HG03159 (cell line): ENCODE measurements around the gene MS4A5.
"Not testable (repeated sequence)": the region's sequence is repeated elsewhere in the genome, so short reads cannot be mapped to it uniquely, and the experiment has no call there.

ENCODE experiments used
- ATAC-seq: cut with Tn5 transposase; IDR thresholded peaks from one replicate; pipeline ENCODE4 v1.9.1; 2021; ENCODE audit warnings: mild to moderate bottlenecking, moderate library complexity; ENCODE audit not compliant: unreplicated experiment

The MS4A5 gene, protein sequence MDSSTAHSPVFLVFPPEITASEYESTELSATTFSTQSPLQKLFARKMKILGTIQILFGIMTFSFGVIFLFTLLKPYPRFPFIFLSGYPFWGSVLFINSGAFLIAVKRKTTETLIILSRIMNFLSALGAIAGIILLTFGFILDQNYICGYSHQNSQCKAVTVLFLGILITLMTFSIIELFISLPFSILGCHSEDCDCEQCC

DNA sequence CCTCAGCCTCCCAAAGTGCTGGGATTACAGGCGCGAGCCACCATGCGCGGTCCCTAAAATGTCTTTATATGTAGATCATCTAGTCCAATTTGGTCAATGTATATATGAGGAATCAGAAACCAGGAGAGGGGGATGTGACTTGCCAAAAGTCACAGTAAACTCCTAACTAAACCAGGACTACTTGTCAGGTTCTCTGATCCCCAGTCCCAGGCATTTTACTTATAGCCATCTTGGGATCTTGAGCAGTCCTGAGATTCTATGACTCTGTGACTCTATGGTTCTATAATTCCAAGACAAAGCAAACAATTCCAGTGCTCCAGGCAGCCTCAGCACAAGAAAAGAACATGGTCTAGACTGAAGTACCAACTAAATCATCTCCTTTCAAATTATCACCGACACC lies at the start of gene MS4A5:
Gene MS4A5, plus strand, starts transcription at position 301 of the 400 bp plus-strand sequence. CDS start 103 bp downstream, outside the sequence.
- ATAC-seq, result no peak

DNA sequence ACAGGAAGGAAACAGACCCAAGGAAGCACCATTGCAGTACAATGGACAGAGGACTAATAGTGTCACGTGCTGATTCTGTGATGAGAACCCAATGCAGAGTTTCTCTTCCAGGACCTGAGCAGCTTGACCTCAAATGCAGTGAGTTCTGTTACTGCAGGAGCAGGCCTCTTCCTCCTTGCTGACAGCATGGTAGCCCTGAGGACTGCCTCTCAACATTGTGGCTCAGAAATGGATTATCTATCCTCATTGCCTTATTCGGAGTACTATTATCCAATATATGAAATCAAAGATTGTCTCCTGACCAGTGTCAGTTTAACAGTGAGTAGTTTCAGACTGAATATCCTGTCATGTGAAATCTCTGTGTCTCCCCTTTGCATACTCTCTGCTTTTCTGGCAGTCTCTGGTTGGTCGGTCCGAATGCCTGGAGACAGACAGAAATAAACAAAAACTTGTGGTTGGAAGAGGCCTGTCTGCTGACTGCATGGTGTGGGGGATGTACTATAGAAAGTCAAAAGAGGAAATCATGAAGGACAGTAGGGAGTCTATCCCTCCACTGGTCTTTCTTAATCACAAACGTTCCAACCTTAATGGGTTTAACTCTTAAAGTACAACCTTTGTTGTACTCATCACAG lies 40.0 kb upstream of the MS4A5 start:
- ATAC-seq, result peak; percentile 89

DNA sequence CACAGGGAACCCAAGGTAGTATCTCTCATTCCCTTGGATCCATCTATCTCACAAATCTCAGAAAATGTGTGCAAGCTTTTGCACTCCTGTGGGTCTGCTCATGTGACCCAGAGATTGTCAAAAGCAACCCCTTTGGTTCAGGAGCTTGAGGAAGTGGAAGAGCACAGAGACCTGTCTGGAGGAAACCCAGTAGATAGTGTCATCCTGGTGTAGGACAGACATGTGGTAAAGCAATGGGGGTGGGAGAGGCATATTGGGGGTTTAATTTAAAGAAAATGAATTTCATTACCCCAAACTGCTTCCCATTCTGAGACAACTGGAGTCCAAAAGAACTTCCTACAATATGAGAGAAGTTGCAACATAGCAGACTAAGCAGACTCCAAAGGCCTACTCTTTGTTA lies 39.0 kb upstream of the MS4A5 start:
- no peak for ATAC-seq

DNA sequence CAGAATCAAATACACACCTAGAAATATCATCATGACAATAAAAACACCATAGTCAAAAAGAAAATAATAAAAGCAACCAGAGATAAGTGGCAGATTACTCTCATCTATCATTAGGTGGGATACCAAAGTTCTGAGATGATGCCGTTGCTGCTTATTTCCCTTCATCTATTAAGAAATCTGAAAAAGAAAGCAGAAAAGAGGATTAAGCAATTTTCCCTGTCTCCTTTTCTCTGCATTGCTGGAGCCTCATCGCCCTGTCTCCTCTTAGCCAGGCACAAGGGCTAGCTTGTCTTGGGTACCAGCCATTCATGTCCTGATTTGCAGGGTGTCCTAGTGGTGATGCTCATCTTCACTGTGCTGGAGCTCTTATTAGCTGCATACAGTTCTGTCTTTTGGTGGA lies 37.0 kb upstream of the MS4A5 start:
- ATAC-seq, result no peak

DNA sequence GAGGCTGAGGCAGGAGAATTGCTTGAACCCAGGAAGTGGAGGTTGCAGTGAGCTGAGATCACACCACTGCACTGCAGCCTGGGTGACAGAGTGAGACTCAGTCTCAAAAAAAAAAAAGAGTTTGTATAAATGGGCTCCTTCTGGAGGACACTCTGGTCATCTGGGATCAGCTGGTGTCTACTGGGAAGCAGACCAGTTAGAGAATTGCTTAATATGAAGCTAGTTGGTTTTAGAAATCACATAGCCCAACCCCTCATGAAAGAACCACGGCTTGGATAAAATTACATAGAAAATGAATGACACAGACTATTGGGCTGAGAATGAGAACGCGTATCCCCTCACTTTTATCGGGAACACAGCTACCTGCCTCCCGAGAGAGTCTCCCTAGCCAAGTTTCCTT lies 36.4 kb upstream of the MS4A5 start:
- no peak for ATAC-seq

DNA sequence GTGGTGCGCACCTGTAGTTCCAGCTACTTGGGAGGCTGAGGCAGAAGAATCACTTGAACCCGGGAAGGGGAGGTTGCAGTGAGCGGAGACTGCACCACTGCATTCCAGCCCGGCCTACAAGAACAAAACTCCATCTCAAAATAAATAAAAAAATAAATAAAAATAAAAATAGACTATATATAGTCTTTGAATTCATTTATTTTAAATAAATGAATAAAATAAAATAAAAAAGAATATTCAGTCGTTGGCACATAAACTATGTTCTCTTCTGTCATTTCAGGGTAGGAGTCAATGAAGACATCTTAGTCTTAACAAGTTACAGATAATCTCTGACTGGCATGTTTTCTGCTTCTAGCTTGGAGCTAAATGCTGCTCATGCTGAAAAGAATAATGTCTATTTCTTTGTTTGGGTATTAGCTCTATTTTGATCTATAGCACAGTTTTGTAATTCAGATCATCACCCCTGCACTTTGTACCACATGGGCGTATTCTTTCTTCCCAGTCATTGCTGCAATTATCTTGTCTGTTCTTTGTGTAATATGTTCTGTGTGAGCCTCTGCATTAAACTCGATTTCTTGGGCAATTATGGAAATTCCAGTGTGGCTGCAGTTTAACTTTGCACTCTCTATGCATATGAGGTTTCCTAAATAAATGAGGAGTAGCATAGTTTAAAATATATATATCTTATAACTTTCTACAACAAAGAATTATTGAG lies 34.5 kb upstream of the MS4A5 start:
- ATAC-seq, result no peak

DNA sequence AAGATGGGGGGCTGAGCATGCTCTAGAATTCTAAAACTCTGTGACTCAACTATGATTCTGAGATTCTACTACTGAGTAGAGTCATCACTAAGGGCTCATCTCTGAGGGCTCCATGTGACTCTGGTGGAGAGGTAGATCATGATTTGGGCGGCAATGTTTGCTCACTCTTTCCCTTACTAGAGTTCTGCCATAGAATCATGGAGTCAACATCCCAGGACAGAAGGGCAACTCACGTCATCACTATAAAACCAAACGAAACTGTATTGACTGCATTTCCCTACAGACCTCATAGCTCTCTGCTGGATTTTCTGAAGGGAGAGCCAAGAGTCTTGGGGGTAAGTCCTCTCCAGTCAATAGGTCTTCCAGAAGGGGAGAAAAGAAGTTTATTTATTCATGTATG lies 33.0 kb upstream of the MS4A5 start, which contains the start of gene MS4A14:
Gene MS4A14, plus strand, starts transcription at position 78 of the 400 bp plus-strand sequence. Its CDS starts 120 bp downstream, at position 198.
- peak; percentile 23 for ATAC-seq

DNA sequence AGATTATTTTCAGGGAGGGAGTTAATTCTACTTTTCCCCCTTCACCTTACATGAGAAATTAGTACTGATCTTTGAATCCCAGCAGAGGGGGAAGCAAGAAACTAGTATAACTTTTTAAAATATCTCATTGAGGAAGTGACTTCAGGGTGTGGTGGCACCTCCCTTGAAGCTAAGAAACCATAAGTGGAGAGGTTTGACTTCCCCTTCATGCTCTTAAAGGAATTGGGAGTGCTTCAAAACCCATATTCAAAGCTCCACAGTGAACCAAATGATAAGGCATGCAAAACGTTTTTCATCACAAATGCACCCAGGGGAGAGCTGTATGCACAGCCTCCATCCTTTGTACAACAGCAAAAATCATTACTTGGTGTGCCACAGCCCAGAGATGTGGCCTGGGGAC lies 32.6 kb upstream of the MS4A5 start:
- ATAC-seq, result peak; percentile 75

DNA sequence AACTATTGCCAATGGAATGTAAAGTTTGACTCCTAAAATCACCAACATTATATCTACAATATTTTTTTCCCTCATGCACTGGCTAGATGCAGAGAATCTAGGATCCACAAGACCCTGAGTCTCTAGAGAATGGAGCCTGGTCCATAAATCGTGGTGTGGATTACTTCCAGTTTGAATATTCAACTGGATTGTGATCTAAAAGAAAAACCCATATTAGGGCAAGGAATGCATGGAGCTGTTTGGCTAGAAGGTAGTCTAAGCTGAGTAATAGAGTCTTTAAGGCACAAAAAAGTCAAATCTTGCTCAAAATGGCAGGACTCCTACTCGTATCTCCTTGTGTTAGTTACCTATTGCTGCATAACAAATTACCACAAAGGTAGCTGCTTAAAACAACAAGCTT lies 9.4 kb upstream of the MS4A5 start:
- ATAC-seq, result no peak

DNA sequence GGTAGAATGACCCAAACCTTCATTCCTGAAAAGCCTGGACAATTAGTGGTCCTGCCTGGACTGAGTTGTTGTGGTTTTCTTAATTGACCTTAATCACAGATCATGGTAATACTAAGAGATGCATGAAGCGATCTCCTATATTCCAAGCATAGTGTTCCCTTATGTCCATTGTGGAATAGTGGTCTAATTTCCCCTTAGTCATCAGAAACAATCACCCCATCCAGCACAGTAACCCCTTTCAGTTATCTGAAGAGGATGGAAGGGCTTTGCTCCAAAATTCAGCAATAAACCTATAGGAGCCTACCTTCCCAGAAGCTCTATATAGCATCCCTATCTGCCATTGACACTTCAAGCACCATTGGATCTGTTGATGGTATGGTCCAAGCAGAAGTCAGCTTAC lies 6.8 kb upstream of the MS4A5 start:
- no peak for ATAC-seq

DNA sequence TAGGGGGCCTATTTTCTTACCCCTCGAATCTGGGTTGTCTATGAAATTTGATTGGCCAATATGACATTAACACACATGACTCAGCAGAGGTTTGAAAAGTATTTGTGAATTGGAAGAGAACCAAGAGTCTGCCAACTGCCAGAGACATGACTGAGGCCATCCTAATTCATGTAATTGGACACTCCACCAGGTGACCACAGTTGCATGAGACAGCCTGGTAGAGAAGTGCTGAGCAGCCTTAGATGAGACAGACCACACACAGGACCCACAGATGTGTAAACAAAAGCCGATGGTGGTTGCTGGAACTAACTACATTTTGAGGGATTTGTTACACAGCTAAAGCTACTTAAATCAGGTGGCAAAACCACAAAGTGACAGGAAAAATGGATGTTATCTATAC lies 855 bp upstream of the MS4A5 start:
- no peak for ATAC-seq

DNA sequence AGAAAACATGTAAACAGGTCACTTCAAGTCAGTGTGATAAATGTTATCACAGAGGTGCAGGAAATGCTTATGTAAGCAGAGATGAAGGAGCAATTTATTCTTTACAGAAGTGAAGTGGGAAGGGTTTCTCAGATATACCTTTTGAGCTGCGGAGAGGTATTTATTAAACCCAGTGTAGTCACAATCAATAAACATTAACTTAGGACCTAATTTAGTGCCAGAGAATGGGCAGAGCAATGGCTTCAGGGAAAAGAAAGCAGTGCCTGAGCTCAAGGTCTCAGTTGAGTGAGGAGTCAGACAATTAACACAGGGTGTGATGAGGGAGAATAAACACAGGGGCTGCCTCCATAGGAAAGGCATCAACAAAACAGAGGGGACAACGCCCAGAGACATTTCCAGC lies 1.9 kb downstream of the MS4A5 start:
- no peak for ATAC-seq

DNA sequence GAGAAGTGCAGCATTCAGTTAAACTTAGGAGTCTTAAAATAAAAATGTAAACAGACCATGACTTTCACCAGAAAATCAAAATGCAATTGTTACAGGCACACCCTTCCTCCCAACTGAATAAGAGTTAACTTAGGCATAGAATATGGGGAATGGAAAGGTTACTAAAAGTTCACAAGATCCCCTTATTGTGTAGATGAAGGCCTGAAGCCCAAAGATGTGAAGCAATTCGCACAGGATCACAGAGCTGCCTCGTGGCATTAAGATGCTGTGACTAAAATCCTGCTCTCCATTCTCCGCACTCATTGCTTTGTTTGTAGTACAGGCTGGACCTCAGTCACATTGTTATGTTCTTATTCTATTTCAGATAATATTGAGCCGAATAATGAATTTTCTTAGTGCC lies 4.0 kb downstream of the MS4A5 start:
- no peak for ATAC-seq

DNA sequence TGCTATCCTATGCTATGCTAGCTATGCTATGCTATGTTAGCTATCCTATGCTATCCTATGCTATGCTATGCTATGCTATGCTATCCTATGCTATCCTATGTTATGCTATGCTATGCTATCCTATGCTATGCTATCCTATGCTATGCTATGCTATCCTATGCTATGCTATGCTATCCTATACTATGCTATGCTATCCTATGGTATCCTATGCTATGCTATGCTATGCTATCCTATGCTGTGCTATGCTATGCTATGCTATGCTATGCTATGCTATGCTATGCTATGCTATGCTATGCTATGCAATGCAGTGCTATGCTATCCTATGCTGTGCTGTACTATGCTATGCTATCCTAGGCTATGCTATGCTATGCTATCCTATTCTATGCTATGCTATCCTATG lies 17.7 kb downstream of the MS4A5 start:
- ATAC-seq, result no peak

DNA sequence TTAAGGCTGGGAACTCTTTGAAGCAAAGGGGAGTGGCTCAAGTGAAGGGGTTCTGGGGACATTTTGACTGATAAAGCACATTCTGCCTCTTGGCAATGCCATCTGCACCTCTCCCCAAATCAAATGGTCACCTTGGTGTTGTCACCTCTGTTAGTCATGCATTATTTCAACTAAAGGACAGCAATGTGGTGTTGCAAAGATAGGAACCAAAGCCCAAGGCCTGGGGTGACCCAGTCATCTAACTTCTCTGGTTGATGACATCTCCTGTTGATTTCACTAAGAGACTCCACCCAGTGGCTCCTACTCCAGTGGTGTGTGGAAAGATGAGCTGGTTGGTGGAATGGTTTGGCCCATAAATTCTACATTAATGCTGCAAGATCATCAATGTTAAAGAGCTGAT lies 18.5 kb downstream of the MS4A5 start:
- ATAC-seq, result no peak

DNA sequence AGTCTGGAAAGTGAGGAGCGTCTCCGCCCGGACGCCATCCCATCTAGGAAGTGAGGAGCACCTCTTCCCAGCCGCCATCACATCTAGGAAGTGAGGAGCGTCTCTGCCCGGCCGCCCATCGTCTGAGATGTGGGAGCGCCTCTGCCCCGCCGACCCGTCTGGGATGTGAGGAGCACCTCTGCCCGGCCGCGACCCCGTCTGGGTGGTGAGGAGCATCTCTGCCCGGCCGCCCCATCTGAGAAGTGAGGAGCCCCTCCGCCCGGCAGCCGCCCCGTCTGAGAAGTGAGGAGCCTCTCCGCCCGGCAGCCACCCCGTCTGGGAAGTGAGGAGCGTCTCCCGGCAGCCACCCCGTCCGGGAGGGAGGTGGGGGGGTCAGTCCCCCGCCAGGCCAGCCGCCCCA lies 21.8 kb downstream of the MS4A5 start:
- ATAC-seq, result not testable (repeated sequence)

DNA sequence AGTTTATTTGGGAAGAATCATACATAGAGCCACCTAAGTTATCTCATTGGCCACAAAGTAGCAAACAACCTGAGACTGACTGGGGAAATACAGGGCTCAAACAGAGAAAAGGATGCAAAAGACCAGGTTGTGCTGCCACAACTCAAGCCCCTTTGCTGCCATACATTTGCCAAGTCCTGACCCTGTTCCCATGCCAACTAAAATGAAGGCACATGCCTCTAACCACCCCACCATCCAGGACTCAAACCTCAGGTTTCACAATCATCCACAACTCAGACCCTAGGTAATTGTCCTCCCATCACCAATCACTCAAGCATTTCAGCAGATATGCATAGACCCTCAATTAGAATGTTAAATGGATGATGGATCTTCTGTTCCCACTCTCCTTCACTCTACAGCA lies 24.8 kb downstream of the MS4A5 start:
- ATAC-seq, result no peak

DNA sequence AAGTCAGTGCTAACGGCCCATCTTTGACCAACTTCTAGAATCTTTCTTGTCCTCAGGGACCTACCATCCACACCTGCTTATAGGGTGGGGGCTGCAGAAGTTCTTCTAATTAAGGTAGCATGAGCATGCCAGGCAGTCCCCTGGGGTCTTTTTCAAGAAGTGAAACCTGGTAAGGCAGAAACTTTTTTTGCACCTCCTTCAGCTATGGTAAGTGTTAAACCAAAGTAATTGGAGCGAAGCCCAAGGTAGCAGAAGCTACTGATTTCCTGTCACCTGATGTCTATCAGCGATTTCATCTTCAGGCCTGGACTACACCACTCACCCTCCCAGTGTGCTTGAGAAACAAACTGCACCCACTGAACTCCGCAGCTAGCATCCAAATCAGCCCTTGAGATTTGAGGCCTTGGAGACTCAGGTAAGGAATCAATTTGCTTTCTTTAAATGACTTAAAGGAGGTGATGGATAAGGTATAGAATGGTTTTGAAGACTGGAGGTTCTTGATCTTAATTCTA lies 26.2 kb downstream of the MS4A5 start, which contains the start of gene MS4A1:
Gene MS4A1, plus strand, starts transcription at position 317 of the 512 bp plus-strand sequence. CDS start 6,528 bp downstream, outside the sequence.
- peak; percentile 89 for ATAC-seq

DNA sequence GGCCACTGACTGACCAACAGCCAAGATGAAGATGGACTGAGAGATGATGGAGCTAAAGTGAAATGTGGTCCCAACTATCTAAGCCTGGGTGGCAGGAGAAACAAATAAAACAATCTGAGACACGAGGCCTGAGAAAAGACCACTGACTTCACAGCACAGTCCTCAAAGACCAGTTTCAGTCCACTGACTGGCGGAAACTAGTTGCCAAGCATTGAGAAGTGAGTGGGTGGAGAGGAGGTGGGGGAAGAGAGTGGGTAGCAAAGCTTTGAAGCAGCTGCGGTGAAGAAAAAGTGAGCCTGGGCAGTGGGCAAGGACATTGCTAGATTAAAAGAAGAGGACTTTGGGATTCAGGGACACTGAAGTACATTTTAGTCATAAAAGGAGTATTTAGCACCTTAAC lies 28.2 kb downstream of the MS4A5 start:
- peak; percentile 30 for ATAC-seq

DNA sequence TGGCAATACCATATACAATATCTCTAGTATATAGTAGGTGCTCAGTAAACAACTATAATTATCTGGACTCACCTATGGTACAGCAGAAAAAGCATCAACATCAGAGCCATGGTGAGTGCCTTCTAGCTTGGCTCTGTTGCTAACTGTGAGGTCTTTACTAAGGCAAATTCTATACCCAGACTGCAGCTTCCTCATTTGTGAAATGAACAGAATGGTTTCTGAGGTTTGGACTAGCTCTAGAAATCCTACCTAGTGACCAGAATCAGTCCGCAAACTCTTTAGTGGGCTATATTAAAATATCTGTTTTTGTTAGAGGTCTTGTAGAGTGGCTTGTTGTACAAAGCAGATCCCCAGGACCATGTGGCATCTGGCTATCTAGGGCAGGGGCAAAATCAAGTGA lies 30.0 kb downstream of the MS4A5 start:
- ATAC-seq, result peak; percentile 22

DNA sequence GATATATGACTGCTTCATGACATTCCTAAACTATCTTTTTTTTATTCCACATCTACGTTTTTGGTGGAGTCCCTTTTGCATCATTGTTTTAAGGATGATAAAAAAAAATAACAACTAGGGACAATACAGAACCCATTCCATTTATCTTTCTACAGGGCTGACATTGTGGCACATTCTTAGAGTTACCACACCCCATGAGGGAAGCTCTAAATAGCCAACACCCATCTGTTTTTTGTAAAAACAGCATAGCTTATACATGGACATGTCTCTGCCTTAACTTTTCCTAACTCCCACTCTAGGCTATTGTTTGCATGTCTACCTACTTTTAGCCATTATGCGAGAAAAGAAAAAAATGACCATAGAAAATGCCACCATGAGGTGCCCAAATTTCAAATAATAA lies 39.5 kb downstream of the MS4A5 start:
- ATAC-seq, result no peak

DNA sequence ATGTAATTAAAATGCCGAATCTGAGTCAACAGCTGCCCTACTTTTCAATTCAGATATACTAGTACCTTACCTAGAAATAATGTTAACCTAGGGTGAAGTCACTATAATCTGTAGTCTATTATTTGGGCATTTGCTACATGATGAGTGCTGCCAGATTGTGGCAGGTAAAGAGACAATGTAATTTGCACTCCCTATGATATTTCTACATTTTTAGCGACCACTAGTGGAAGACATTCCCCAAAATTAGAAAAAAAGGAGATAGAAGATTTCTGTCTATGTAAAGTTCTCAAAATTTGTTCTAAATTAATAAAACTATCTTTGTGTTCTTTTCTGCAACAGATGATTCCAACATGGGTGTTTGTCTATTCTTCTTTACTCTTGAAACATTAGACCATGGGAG lies 40.4 kb downstream of the MS4A5 start:
- no peak for ATAC-seq
